ENCODE results near the gene TMEM140.
A peak's percentile ranks its signal among the peaks of the same experiment; 100 is the strongest.
"Not testable (repeated sequence)": the region's sequence is repeated elsewhere in the genome, so short reads cannot be mapped to it uniquely, and the experiment has no call there.

TMEM140 gene

DNA sequence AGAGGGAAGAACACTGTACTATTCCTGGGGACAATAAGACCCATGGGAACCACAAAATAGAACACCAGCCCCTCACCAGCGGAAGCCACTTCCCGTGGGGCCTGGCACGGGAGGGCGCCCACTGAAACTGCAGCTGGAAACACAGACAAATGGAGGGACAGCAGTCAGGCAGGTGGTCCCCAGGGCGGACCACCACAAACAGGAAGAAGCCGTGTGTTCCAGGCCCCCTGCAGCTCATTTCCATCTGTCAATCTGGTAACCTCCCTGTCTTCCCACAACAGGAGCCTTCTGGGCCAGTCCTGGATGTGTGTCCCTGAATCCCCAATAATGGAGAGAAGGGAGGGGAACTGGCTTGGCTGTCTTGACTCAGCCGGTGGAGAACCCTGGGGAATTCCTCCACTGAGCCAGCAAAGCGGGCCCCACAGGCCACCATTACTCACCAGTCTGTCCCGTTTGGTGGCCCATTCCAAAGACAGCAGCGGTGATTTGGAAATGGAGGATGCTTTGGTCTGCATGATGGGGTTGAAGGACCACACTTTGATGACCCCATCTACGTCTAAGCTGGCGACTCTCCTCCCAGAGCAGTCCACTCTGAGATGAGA, 46.7 kb downstream of the TMEM140 start:
- DNase-seq (ENCODE audit: low read depth, low spot score) = no peak

DNA sequence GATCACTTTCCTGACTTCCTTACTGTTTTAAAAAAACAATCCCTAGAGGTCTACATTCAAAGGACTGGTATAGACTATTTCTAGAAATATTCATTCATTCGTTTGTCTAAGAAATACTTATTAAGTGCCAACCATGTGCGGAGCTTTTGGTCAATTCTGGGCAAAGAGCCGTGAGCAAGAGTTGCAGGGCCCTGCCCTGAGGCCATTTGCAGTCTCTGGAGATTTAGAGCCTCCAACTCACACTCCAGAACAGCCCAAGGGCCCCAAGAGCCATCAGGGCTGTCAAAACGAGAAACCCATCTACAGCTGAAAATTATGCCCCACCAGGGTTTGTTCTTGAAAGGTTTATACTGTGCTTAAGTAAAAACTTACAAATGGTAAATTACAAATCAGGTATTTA, 47.3 kb downstream of the TMEM140 start:
- DNase-seq (ENCODE audit: low read depth, low spot score) = no peak

DNA sequence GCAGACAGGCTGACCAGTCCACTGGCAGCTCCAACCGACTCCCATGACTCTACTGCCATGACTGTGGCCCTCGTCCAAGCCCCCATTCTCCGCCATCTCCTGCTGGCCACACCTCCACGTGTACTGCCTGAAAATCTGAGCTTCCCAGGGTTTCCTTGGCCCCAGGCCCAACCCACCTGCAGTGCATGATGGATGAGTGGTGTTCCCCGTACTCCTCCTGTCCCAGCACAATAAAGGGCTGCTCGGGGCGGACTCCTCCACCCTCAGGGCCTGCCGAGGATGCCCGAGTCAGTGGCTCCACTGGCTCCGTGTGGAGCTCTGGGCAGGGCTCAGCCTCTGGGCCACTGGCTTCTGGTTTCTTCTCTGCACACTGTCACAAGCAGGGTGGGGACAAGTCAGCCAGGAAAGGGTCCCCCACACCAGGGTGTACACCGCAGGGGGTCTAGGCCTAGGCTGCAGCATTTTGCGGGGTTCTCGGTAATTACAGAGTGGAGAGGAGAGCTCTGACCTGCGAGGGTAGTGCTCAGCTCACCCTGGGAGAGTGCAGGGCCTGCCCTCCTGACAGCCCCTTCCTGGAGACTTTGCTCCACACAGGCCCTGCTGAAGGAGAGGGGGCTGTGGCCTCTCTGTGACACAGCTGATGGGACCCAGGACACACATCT, 48.2 kb downstream of the TMEM140 start:
- DNase-seq (ENCODE audit: low read depth, low spot score) = no peak

DNA sequence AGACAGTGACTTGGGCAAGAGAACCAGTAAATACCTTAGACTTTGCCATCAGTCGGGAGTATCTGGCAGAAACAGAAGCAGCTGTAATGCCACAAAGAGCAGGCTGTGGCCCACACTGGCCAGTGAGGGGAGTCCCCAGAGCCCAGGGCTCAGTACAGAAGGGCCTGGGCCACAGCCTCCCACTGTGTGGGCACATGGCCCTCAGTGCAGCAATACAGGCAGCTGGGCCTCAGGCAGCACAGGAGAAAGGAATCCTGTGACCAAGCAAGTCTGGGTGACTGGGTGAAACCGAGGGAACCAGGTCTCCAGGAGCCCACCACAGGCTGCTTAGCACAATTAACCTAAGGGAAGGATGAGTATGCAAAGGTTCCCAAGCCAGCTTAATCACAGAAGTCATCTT, 49.5 kb downstream of the TMEM140 start:
- no peak for DNase-seq (ENCODE audit: low read depth, low spot score)

DNA sequence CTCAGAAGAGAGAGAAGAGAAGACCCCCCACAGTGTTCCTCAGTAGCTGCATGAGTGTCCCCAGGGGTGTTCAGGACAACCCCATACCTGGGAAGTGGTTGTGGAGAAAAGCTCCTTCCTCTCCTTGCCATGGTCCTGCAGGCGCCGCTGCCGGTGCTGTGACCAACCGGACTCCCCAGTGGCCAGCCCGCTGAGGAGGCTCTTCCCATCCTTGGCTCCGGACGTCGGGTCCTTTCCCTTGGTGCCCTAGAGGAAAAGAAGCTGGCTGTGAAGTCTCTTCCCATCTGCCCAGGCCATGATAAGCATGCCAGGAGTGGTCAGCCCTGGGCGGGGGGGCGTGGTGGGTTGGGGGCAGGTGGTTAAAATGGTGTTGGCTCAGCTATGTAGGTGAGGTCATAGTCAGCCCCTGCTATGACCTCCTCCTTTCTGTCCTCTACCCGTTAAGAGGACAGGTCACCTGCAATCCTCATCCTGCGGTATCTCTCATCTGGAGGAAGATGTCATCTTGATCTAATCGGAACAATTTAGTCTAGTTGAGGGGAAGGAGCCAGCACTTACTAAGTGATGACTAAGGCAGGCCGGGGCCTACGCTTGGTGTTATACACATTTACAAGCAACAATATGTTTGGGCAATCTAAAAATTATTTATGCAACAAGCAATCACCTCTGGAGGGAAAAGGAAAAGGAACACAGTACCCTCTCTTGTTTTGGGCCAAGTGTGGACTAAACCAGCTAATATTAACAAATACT, 50.2 kb downstream of the TMEM140 start:
- DNase-seq (ENCODE audit: low read depth, low spot score) = no peak

DNA sequence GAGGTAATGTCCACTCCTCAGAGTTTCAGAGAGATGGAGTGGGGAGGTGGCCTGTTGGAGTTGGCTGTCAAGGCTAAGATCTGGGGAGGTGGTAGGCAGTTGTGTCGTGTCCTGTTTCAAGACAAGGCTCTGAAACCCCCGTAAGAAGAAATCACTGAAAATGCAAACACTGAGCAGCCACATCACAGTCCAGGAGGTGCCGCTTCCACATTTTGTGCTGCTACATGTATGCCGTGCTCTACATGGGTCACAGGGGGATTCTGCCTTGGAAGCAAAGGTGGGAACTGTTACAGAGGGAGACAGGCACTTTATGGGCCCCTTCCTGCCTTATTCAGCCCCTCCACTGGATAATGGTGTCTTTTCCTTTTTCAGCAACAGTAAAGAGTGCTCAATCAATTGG, 51.6 kb downstream of the TMEM140 start:
- no peak for DNase-seq (ENCODE audit: low read depth, low spot score)

DNA sequence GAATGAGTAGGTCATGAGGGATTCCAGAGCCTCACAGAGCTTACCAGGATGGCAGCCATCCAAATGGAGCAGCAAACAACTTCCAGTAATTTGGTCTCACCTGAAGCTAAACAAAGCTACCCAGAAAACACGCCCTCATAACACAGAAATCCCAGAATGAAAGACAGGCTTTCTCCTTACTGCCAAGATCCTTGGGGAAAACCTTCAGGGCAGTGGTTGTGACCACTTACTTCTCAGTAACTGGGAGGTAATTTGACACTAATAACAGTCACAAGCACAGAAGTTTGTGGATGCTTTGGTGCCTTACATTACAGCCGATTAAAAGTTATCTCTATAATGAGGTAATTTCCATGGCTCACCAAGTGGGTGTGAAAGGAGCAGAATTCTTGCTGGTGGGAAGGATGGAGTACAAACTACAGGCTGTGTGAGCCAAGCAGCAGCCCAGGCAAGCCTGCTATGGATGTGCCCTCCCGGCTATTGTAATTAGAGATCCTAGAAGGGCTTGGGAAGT, 53.0 kb downstream of the TMEM140 start:
- no peak for DNase-seq (ENCODE audit: low read depth, low spot score)

DNA sequence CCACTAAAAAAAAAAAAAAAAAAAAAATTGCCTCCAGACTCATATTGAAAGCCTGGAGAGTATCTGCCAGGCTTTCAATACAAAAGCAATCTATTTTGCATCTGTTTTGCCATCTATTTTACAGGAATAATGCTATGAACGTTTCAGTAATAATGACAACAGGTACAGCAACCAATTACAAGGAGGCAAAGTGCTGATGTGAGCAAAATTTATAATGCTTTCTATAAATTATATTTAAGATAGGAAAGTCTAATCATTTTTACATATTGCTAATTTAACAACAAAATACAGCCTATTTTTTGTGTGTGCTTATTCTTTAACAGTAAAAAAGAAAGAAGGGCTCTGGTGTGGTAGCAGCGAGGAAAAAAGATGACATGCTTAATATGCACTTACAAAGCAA, 53.5 kb downstream of the TMEM140 start:
- no peak for DNase-seq (ENCODE audit: low read depth, low spot score)

DNA sequence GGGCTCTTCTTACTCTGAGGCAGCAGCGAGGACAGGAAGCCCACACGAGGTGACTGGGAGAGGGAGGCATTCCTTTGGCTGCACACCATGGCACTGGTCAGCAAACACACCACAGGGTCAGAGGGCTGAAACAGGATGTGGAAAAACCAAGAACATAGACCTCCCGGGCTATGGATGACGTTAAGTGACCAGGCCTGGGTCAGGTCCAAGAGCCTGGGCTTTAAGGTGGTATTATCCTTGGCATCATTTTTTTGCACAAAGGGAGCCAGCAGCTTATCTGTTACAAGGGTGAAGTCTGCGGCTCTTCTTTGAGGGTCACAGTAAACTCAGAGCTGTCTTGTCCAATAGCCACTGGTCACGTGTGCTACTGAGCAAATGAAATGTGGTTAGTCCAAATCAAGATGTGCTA, 56.5 kb downstream of the TMEM140 start:
- no peak for DNase-seq (ENCODE audit: low read depth, low spot score)

DNA sequence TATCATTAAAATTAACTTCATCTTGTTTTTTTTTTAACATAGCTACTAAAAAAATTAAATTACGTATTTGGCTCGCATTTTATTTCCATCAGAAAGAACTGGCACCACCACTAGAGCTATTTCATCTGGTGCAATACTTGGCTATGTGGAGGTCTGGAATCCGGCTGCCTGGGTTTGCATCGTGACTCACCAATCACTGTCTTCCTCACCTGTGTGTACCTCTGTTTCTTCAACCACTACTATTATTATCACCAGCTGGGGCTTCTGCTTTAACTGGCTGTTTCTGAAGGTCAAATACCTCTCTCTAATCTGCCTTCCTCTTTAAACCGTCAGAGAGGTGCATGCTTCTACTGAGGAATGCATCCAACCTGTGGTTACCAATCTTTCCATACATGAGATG, 57.0 kb downstream of the TMEM140 start:
- no peak for DNase-seq (ENCODE audit: low read depth, low spot score)

DNA sequence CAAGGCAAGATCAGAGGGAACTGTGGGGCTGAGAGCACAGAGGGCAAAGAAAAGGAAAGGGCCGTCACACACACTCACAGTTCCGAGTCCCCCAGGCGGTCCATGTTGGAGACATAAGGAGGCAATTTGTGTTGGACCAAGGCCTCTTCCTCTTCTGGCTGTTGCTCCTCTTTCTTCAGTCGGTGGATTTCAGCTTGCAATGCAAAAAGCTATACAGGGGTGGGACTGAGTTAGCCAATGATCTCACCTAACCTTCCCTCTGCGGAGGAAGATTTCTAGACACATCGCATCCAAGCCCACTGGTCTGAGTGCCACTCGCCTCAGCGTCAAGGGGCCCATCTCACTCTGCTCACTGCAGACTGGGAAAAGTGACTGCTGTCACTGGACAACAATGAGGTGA, 58.0 kb downstream of the TMEM140 start:
- no peak for DNase-seq (ENCODE audit: low read depth, low spot score)

DNA sequence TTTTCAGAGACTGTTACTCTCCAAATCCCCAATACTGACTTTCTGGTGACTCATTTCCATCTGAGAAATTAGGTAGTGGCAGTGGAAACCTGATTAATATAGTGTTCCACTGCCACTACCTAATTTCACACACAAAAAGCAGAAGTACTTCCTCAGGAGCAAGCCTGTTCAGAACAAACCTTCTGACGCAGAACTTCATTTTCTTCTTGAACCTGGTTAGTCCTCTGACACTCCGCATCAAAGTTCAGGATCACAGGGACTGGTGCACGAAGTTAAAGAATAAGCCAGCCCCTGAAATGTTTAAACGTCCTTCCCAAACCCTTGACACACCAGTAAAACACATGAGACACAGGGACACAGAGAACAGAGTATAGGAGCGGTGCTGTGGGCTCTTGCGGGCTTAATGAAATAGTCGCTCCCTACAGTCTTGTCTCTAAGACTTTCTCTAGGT, 59.1 kb downstream of the TMEM140 start:
- DNase-seq (ENCODE audit: low read depth, low spot score) = no peak

DNA sequence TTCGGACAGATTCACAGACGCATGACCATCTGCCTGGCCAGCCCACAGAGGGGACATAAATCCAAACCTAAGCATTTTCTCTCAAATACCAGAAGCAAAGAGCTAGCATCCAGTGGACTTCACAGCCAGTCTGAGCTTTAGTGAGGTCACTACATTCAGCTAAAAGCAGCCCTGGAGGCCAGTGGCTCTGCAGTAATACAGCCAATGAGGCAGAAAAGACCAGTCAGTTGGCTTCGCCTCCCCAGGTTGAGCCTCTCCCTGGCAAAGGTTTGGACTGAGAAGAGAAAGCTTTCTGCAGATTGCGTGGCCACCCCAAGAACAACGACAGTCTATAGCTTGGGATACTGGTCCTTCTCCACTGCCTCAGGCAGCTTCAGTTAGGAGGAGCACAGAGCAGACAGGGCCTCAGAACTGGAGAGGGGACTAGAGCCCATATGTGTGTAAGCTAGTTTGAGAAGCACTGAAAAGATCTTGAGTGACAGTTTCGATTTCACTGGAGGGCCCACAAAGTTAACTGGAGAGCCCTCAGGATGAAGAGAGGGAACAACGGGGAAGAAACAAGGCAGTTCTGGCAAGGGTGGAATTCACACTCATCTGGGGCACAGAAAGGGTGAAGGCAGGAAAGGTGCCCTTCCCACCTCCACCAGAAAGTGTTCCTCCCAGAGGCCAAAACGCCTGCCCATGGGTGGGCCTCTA, 59.7 kb downstream of the TMEM140 start:
- DNase-seq (ENCODE audit: low read depth, low spot score) = no peak

DNA sequence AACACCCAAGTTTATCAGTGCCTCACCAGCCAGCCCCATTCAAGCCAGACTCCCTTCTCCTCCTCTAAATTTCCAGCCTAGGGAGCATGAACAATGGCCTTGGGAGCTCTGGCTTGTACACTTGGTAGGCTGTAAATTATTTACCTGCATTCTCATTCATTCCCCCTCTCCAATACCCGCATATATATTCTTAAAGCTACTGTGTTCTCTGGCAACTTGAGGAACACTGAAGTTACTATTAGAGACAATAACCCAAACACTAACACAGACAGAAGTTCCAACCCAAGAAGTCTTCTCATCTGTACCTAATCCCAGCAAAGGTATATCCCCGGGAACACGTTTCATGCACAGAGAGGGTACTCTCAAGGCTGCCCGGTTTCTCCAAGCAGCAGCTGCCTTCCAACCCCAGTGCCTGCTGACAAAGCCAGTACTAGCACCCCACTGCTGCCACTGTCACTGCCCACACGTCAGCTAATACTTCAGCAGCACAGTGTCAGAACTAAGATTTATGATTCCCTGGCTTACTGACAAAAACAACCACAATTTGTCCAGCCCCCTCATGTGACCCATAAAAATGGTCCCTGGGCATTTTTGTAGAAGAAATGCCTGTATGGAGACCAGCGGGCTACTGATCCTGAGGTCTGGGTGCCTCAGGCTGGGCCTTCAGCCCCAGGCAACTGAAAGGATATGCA, 60.4 kb downstream of the TMEM140 start:
- no peak for DNase-seq (ENCODE audit: low read depth, low spot score)

DNA sequence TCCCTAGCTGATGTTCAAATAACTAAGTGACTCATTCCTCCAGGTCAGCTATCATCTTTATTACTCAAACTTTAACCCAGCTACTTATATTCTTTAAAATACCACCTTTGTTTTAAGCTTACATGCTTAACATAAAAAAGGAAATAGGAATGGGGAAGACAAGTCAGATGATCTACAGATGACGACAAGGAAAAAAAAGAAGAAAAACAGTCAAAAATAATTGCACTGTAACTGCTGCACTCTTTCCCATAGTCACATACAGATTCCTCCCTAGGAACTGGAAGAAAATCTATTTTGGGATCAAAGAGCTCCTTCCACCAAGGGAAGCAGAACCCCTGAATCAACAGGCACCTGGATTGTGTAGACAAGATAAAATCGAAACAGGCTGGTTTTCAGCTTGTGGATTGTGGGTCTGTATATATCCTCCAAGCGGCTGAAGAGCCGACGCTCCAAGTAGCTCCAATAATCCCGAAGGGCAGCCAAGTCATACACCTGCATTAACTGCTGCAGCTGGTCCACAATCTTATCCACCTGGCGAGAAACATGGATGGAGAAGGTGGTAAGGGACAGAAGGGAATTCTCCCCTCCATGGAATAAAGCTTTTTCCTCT, 61.5 kb downstream of the TMEM140 start:
- DNase-seq (ENCODE audit: low read depth, low spot score) = no peak

DNA sequence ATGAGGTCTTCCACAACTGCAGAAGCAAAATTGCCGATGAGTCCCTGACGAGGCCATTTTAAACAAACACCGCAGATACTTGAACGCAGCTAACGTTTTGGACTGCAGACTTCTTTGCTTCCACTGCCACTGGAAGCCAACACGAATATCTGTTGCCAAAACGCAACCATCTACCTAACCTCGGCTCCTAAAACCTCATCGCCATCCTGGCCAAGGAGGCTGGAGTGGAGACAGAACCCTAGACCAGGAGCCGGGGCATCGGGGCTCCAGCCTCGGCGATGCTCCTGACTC, 63.0 kb downstream of the TMEM140 start:
- DNase-seq (ENCODE audit: low read depth, low spot score) = no peak

DNA sequence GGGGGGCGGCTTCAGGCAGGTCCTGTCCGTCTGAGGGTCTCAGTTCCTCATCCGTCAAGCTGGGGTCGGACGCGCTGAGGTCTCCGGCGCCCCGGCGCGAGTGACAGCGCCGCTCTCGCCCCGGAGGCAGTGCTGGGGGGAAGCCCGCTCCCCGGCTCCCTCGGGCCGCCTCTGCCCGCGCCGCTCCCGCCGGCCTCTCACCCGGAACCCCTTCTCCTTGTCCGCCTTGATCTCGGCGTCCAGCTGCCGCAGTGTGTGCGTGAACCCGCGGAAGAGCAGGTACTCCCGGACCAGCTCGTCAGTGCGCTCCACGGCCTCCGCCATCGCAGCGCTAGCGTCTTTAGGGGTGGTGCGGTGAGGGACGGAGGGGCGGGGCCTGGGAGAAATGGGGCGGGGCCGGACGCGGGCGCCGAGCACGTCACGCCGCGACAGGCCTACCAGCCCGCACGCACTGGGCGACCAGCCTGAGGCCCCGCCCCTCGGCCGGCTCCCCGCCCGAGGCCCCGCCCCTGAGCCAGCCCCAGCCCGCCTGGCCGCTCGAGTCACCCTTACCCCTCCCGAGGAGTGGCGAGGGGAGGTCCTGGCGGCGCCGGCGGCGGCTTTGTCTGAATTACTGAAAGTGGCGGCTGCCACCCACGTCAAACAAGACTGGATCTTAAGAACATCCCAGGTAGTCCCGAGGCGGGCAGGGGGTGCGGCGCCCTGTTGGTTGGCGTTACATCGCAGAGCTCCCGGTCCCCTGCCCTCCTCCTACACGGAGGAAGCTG, 63.5 kb downstream of the TMEM140 start, which contains the start of gene WDR91:
Gene WDR91, minus strand, starts transcription at position 348 of the 767 bp plus-strand sequence. Its CDS starts 24 bp downstream, at position 324.
- DNase-seq (ENCODE audit: low read depth, low spot score) = peak; percentile 95

DNA sequence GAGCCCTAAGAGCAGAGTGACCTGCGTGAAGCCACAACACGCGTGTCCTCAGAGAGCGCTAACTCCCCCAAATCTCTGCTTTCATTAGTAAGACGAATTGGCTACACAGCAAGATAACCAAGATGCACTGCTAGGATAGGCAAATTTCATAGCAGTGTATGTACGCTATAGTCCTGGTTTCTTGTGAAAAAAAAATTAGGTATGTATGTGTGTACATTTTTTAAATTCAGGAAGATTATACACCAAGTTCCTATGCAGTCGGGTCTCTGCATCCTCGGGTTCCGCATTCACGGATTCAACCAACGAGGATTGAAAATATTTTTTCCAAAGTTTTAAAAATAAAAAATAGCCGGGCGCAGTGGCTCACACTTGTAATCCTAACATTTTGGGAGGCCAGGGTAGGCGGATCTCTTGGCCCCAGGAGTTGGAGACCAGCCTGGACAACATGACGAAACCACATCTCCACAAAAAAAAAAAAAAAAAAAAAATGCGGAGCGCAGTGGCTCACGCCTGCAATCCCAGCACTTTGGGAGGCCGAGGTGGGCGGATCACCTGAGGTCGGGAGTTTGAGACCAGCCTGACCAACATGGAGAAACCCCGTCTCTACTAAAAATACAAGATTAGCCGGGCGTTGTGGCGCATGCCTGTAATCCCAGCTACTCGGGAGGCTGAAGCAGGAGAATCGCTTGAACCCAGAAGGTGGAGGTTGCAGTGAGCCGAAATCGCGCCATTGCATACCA, 64.2 kb downstream of the TMEM140 start:
- DNase-seq (ENCODE audit: low read depth, low spot score) = not testable (repeated sequence)

DNA sequence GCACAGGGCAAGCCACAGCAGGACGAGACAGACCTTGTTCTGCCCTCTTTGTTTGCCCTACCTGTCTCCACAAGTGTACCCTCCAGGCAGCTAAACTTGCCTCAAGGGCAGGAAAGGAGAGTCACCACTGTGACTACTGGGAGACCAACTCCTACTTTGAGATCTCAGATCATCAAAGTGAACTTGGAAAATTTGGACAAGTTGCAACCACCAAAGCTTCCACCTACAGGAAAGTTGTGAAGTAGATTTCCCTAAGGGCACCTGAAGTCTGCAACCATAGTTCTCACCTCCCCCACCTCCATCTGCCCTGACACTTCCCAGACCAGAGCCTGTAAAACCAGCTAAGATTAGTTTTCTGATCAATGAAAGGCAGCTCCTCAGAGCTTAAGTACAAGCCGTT, 66.0 kb downstream of the TMEM140 start:
- DNase-seq (ENCODE audit: low read depth, low spot score) = peak; percentile 85

DNA sequence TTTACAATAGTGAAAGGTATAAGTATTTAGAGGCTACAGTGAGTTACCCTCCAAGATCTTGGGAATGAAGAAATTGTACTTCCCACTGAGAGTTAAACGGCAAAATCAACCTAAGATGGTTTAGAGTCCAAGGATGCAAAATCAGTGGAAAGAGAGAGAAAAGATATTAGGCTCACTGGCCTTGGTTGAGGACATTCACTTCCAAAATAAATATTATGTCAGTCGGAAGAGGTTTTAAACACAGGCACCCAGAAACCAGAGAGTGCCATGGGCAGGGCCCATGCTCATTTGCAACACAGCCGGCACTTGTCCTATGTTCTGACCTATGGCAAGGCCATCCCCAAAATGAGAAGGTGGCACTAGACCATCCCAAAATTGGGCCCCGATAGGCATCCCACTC, 67.3 kb downstream of the TMEM140 start:
- no peak for DNase-seq (ENCODE audit: low read depth, low spot score)

All from ELF-1 (cell line).